GM13976 (cell line): ENCODE results near the gene COMT.

Source experiments
- DNase-seq: peaks from one replicate; pipeline ENCODE4 v3.0.0; 2012; ENCODE audit warnings: low spot score
- in situ Hi-C: fragments of 300-500 bp; cut with MboI; formaldehyde crosslinking; loops from one replicate; pipeline ENCODE4 v1.12.0; 2022; ENCODE audit warnings: low sequenced_read_pairs, mixed read lengths, inconsistent platforms; ENCODE audit not compliant: unreplicated experiment
- TF ChIP-seq, protein P1 (sequence below): IDR thresholded peaks from 2 replicates; pipeline ENCODE4 v1.5.1; 2012; ENCODE audit warnings: borderline replicate concordance, mild to moderate bottlenecking; ENCODE audit not compliant: insufficient read depth; ENCODE audit errors: extremely low read depth, missing control alignments, control extremely low read depth

Gene COMT

DNA sequence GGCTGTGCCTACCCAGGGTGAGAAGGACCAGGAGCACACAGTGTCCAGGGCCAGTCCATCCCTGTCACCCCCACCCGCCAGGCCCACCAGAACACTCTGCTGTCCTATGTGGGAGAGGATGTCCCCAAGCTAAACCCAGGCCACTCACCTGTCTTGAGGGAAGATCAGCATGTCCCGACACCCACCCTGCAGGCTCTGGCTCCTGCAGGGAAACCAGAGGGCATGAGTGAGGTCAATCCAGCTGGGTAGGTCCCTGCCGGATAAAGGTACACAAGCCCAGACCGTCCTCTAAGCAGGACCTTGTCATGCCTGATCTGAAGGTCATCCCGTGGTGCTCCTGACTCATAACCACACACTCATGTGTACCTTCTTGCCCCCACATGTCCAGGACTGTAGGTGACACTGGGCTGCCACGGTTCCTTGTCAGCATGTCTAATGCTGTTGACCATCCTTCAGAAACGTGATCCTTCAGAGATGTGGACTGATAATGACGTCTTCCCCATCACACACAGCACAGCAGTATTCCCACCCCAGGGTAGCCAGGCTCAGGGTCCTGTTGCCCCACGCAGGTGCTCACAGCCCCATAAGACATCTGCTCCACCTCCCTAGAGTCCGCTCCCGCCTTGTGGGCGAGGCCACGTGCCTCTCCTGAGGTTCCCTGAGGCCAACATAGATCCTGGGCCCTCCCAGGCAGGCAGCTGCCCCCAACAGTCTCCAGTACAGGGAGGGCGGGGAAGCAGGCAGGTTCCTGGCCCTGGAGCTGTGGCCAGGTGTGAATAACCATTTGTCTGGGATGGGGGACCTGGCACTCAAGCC is 68.9 kb downstream of the COMT start:
- TF ChIP-seq, protein P1, sequence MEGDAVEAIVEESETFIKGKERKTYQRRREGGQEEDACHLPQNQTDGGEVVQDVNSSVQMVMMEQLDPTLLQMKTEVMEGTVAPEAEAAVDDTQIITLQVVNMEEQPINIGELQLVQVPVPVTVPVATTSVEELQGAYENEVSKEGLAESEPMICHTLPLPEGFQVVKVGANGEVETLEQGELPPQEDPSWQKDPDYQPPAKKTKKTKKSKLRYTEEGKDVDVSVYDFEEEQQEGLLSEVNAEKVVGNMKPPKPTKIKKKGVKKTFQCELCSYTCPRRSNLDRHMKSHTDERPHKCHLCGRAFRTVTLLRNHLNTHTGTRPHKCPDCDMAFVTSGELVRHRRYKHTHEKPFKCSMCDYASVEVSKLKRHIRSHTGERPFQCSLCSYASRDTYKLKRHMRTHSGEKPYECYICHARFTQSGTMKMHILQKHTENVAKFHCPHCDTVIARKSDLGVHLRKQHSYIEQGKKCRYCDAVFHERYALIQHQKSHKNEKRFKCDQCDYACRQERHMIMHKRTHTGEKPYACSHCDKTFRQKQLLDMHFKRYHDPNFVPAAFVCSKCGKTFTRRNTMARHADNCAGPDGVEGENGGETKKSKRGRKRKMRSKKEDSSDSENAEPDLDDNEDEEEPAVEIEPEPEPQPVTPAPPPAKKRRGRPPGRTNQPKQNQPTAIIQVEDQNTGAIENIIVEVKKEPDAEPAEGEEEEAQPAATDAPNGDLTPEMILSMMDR = no peak
- in situ Hi-C loops = no loop called here
- no peak for DNase-seq

DNA sequence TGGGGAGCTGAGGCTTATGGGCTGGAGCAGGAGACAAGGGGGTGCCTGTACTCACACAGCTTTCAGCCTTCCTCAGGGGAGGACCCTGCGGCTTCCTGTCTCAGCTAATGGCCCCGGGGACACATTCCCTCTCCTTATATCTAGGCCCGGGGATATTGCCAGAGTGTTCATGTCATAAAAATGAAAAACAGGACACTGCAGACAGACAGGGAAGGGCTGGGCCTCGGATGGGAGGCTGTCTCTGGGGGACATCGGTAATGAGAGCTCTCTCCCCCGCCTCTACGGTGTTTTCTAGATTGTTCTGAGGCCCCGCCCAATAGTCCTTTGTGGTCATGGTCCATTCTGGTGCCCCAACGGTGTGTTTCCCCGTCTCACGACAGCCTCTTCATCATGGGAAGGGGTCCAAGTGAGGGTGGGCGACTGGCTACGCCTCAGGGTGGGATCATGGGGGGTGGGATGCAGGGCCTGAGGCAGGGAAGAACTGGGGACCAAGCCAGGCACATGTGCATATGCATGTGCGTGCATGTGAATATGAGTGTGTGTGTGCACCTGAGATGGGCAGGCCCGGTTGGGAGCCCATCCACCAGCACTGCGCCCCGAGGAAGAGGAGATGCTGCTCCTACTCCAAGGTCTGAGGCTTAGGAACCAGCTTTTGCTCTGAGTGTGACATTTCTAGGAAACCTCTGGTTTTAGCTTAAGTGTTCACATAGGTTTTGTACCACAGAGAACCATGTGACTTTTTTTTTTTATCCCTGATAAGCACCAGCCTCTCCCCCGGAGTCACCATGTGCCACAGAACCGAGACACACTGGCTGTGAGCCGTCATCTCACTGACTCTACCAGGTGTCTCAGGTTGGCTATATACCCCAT is 69.8 kb downstream of the COMT start:
- TF ChIP-seq, protein P1 = no peak
- in situ Hi-C loops = no loop called here

DNA sequence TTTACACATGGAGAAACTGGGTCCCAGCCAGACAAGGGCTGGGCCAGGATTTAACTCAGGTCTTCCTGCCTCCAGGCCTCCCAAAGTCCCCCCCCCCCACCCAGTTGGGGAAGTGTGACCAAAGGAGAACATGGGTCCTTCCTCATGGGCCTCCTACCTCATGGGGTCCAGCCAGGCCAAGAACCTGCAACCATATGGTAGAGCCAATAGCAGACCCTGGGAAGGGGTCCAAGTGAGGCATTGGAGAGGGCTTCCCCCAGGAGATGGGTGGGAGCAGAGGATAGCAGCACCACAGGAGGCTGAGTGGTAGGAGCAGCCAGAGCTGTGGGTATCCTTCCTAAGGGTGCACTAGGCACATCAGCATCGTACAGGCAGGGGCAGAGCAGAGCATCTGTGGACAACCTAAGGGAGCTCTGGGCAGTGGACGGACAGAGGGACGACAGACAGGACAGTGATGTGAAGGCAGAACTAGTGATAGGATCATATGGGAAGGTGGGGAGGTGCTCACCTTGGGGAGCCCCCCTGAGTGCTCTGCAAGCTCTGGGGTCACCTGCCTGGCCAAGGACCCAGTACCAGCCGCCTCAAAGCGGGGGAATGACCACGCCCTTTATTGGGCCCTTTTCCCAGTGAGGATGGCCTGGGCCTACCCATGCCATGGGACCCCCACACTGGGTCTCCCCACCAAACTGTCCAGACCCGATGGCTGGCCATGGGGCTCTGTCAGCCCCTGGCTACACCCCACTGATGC is 70.6 kb downstream of the COMT start:
- in situ Hi-C loops = no loop called here
- TF ChIP-seq, protein P1 = no peak
- no peak for DNase-seq

More for the DNA sequence above, 69.8 kb downstream of the COMT start:
- no peak for DNase-seq

DNA sequence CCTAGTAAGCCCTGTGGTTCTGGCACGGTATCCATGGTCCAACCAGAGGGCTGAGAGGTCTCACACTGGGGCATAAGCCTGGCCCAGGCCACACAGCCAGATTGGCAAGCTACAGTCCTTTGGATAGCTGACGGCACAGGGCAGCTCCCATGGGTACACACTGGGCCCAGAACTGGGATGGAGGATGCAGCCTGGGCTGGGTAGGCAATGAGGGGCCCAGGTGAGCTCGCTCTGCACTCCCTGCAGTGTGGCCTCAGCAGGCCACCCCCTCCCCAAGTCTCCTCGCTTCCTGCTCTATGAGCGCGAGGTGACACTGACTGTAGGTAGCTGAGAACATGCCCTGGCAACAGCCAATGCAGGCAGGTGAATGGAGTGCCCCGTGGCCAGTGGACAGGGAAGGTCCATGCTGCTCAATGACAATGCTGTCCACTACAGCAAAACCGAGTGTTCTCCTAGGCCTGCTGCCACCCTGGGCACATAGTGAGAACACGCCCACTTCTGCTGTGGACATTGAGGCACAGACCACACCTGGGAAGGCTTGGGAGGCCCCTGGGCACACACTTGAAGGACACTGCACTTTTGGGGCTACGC is 71.3 kb downstream of the COMT start:
- in situ Hi-C loops = no loop called here
- TF ChIP-seq, protein P1 = no peak
- DNase-seq = no peak

DNA sequence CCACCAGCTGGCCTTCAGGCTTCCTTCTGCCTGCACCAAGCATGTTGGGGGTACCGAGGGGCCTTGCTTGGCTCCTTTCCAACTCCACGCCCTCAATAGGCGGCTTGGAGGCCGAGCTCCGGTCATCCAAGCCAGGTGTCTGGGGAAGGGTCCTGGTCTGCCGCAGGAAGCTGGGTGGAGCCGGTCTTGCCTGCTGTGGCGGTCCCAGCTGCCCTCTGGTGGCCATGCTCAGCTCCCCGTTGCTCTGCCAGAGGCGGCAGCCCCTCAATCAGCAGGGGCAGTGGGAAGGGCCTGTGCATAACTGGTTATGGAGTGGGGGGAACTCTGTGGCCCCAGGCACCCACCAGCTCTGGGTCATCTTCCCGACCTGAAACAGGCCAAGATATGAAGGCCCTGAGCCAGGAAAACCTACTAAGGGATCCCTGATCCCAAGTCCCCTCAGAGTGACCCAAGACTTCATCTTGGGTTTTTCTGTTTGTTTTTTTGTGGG is 71.9 kb downstream of the COMT start:
- TF ChIP-seq, protein P1 = peak; percentile 49
- DNase-seq = peak; percentile 81
- in situ Hi-C loops = no loop called here
